GM18505 (cell line): ENCODE results near the gene ABHD17C.

Source experiments
- ATAC-seq: cut with Tn5 transposase; IDR thresholded peaks from one replicate; pipeline ENCODE4 v1.9.1; 2021; ENCODE audit not compliant: unreplicated experiment
- POLR2A ChIP-seq: IDR thresholded peaks from 4 replicates; pipeline ENCODE4 v1.6.1; 2011; ENCODE audit warnings: borderline replicate concordance; ENCODE audit not compliant: insufficient read depth, insufficient read length; ENCODE audit errors: extremely low read depth

ABHD17C gene

GRCh38 chr15:80769153-80769828 is 74.2 kb downstream of the ABHD17C start:
- no peak for ATAC-seq
- TF ChIP-seq POLR2A, result no peak

DNA sequence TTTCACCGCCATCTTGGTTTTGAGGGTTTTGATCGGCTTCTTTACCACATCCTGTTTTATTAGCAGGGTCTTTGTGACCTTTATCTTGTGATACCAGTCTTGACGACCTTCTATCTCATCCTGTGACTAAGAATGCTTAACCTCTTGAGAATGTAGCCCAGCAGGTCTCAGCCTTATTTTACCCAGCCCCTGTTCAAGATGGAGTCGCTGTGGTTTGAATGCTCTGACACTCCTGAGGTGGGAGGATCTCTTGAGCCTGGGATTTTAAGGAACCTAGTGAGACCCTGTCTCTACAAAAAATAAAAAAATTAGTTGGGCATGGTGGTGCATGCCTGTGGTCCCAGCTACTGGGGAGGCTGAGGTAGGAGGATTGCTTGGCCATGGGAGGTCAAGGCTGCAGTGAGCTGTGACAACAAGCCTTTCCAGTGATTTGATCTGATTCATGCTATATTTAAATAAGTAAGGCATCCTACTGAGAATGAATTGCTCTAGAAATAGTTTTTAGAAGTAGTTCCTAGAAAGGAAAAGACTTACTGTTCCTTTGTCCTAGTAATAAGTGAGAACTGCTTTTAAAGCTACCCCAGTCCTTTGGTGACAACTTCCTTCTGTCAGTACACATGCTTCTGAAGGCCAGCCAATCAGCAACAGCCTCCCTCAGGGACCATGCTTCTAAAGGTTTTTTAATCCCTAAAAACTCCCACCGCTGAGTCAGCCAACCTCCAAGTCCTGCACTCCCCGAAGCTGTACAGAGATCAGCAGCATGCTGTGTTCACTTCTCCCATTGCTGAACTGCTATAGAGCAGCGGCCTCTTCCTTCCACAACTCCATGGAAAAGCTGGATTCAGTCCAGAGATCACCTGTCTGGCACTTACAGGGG is 75.0 kb downstream of the ABHD17C start:
- TF ChIP-seq POLR2A, result no peak
- ATAC-seq, result no peak

DNA sequence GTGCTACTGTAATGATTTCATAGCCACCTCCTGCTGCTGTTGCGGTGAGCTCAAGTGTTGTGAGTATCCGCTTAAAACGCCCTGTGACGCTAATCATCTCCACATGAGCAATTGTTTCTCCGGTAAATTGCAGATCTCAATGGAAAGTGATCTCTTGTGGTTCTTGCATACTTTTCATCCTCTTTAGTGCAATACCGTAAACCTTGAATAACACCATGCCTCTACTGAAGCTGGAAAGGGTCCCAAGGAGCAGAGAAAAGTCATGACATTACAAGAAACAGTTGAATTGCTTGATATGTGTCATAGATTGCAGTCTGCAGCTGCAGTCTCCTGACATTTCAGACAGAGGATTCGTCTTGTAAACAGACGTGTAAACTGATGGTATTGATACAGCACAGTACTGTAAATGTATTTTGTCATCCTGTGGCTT is 78.0 kb downstream of the ABHD17C start:
- TF ChIP-seq POLR2A, result no peak
- no peak for ATAC-seq

DNA sequence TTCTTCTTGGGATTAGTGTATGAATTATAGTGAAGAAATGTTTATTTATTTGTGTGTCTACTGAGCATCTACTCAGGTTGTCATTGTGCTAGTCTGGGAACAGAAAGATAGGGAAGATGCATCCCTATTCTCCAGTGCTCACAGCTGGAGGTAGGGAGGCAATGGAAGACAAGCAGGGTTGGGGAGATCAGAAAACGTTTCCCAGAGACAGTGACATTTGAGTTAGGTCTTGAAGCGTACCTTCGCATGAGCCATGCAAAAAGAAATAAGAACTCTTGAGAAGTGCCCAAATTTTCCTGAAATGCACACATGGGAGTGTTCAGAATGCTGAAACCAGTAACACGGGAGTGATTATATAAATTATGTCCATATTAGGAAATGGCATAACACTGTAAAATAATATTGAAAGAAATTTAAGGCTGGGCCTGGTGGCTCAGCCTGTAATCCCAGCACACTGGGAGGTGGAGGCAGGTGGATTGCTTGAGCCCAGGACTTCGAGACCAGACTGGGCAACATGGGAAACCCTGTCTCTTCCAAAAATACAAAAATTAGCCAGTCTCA is 78.8 kb downstream of the ABHD17C start:
- no peak for ATAC-seq
- TF ChIP-seq POLR2A, result no peak

GRCh38 chr15:80774486-80774885 is 79.4 kb downstream of the ABHD17C start:
- TF ChIP-seq POLR2A, result no peak
- no peak for ATAC-seq

GRCh38 chr15:80775338-80775737 is 80.2 kb downstream of the ABHD17C start:
- TF ChIP-seq POLR2A, result no peak

DNA sequence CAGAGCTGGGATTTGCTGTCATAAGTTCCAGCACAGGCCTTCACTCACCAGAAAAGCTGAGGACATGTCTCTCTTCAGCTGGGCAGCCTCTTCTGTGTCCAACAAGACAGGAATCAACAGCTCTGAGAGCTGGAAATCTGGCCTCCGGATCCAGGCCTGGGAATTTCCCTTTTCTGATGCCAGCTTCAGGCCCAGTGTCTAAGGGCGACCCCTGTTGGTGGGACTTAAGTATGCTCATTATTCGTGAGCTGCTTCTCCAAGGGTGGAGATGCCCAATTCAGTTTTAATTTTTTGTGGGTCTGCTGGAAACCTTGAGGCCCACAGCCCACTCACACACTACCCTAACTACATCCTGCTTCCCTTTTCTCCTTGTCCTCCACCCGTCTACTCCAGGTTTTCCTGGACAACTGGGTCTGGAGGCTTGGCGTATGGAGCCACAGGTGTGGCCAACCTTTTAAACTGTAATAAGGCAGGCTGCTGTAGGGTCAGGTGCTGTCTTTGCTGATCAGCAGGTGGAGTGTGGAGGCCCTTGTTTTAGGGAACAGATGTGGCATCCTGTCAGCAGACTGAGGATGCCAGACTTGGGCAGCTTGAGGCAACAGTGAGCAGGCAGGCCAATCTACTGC is 81.4 kb downstream of the ABHD17C start:
- ATAC-seq, result no peak
- no peak for TF ChIP-seq POLR2A

More at GRCh38 chr15:80775338-80775737, 80.2 kb downstream of the ABHD17C start:
- ATAC-seq, result no peak

GRCh38 chr15:80777137-80777536 is 82.0 kb downstream of the ABHD17C start:
- TF ChIP-seq POLR2A, result no peak

DNA sequence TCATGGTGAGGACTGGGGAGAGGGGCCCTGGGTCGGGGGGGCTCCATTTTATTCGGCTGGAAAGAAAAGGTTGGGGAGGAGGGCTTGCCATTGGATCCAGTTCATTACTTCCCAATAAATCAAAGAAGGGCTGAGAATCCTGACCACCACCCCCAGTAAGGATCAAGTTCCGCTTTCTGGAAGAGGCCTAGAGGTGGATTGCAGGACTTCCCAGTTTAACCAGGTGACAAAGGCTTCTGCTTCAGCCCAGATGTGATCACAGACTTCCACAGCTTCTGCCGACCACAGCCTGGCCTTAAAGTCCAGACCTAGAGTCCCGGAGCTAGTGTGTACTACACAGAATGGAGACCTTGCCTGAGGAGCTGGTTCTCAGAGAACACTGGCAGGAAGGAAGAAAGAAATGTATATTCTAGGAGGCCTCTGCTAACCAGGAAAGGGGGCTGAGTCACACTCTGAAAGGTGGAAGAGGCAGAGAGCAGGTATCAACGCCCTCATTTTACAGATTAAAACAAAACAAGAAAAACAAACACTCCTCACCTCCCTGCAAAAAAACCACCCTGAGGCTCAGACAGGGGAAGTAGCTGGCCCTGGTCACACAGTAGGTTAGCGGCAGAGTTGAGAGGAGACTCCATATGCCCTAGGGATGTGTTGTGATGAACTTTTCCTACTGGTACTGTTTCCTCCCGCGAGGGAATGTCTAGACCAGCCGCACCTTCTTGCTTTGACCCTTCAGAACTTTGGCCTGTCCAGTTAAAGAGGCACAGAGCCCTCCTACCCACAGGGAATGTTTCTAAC is 82.9 kb downstream of the ABHD17C start:
- ATAC-seq, result no peak
- TF ChIP-seq POLR2A, result no peak

More at GRCh38 chr15:80777137-80777536, 82.0 kb downstream of the ABHD17C start:
- ATAC-seq, result no peak

DNA sequence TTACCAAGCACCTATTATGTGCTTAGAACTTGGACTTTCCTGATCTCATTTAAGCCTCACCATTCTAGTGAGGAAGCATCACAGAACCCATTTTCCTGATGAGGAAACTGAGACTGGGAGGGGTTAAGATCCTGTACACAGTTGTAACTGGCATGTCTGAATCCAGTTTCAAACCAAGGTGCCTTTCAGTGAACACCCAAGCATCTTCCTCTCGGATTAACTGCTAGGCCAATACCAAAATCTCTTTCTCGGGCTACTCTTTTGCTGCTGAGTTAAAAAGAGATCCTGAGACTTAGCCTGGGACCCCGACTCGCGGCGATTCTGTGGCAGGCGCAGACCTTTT is 83.5 kb downstream of the ABHD17C start:
- no peak for TF ChIP-seq POLR2A
- no peak for ATAC-seq

DNA sequence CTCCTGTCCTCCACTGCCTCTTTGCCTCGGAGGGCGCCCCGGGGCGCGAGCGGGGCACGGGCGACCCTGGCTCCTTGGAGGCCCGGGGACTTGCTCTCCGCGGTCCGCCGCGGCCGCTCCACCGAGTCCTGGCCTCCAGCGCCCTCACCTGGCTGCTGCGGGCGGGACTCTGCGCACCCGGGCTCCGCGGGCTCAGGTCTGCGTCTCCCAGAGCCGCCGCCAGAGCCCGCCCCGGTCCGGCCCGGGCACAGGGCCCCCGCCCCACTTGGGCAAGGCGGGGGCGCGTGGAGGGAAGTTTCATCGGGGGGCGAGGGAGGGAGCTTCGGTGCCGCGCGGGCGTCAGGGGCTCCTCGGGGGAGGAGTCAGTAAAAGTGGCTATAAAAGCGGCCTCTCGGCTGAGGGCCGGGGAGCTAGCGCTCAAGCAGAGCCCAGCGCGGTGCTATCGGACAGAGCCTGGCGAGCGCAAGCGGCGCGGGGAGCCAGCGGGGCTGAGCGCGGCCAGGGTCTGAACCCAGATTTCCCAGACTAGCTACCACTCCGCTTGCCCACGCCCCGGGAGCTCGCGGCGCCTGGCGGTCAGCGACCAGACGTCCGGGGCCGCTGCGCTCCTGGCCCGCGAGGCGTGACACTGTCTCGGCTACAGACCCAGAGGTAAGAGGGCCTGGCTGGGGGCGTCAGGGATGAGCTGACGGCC is 84.0 kb downstream of the ABHD17C start, which contains the start of gene CEMIP:
CEMIP (plus strand) TSS at position 407 of the 694 bp plus-strand sequence. CDS start 94,510 bp downstream, outside the sequence.
- no peak for TF ChIP-seq POLR2A
- ATAC-seq, result no peak

- TF ChIP-seq POLR2A, result no peak
- ATAC-seq, result no peak
These were observed 84.7 kb downstream of the ABHD17C start for GRCh38 chr15:80779658-80780415.
